H9 (cell line): Measurements from ENCODE around the gene NCAPG. TPM values are rescaled to one million over a fixed set of nuclear protein-coding genes. Genes with fewer than 3 reads are reported as not detected.
A peak's percentile ranks its signal among the peaks of the same experiment; 100 is the strongest.
"Not testable (repeated sequence)": the region's sequence is repeated elsewhere in the genome, so short reads cannot be mapped to it uniquely, and the experiment has no call there.

ENCODE experiments used
- DNase-seq: peaks from one replicate; pipeline ENCODE4 v3.0.0-alpha.2; 2017
- H2AFZ ChIP-seq: one replicate; pipeline ENCODE4 v1.6.1; 2013; ENCODE audit warnings: mild to moderate bottlenecking, low read length, control low read depth, moderate library complexity
- H2AK5ac ChIP-seq: 2 replicates; pipeline ENCODE4 v1.6.1; 2013; ENCODE audit warnings: low read length, control low read depth, mixed read lengths; ENCODE audit not compliant: insufficient read length
- H2BK120ac ChIP-seq: one replicate; pipeline ENCODE4 v1.6.1; 2013; ENCODE audit warnings: low read depth, mild to moderate bottlenecking, low read length, control low read depth, inconsistent platforms; ENCODE audit not compliant: poor library complexity, severe bottlenecking
- H2BK12ac ChIP-seq: 2 replicates; pipeline ENCODE4 v1.6.1; 2013; ENCODE audit warnings: low read length, control low read depth, mixed read lengths, low read depth; ENCODE audit not compliant: insufficient read length
- H2BK15ac ChIP-seq: 2 replicates; pipeline ENCODE4 v1.6.1; 2013; ENCODE audit warnings: low read depth, low read length, control low read depth
- H2BK20ac ChIP-seq: one replicate; pipeline ENCODE4 v1.6.1; 2013; ENCODE audit warnings: low read depth, mild to moderate bottlenecking, low read length, control low read depth, inconsistent platforms; ENCODE audit not compliant: poor library complexity, severe bottlenecking
- H2BK5ac ChIP-seq: 2 replicates; pipeline ENCODE4 v1.6.1; 2013; ENCODE audit warnings: low read length, control low read depth, mixed read lengths; ENCODE audit not compliant: insufficient read length
- H3K14ac ChIP-seq: 2 replicates; pipeline ENCODE4 v1.6.1; 2013; ENCODE audit warnings: low read length, control low read depth; ENCODE audit not compliant: insufficient read depth
- H3K18ac ChIP-seq: 2 replicates; pipeline ENCODE4 v1.6.1; 2013; ENCODE audit warnings: low read depth, mild to moderate bottlenecking, mixed read lengths, low read length, control low read depth; ENCODE audit not compliant: insufficient read length
- H3K23ac ChIP-seq: 2 replicates; pipeline ENCODE4 v1.6.1; 2013; ENCODE audit warnings: low read length, control low read depth, mixed read lengths, low read depth; ENCODE audit not compliant: insufficient read length
- H3K23me2 ChIP-seq: 2 replicates; pipeline ENCODE4 v1.6.1; 2013; ENCODE audit warnings: low read depth, mild to moderate bottlenecking, mixed read lengths, low read length, control low read depth; ENCODE audit not compliant: insufficient read length, poor library complexity, severe bottlenecking
- H3K27ac ChIP-seq: 2 replicates; pipeline ENCODE4 v1.5.1; 2013; ENCODE audit warnings: low read length, control low read depth, mixed read lengths, low read depth; ENCODE audit not compliant: insufficient read length
- H3K27me3 ChIP-seq: 2 replicates; pipeline ENCODE4 v1.6.1; 2013; ENCODE audit warnings: low read length, control low read depth, inconsistent platforms; ENCODE audit not compliant: insufficient read depth
- H3K4ac ChIP-seq: 2 replicates; pipeline ENCODE4 v1.6.1; 2013; ENCODE audit warnings: low read depth, mild to moderate bottlenecking, control low read depth, inconsistent platforms, low read length, moderate library complexity
- H3K4me1 ChIP-seq: 2 replicates; pipeline ENCODE4 v1.6.1; 2013; ENCODE audit warnings: low read length, control low read depth, inconsistent platforms; ENCODE audit not compliant: insufficient read depth
- H3K4me2 ChIP-seq: 2 replicates; pipeline ENCODE4 v1.6.1; 2013; ENCODE audit warnings: low read length, control low read depth, mixed read lengths; ENCODE audit not compliant: insufficient read length, insufficient read depth
- H3K56ac ChIP-seq: 2 replicates; pipeline ENCODE4 v1.6.1; 2013; ENCODE audit warnings: low read depth, mild to moderate bottlenecking, mixed read lengths, low read length, control low read depth; ENCODE audit not compliant: insufficient read length
- H3K79me1 ChIP-seq: 2 replicates; pipeline ENCODE4 v1.6.1; 2013; ENCODE audit warnings: low read depth, mild to moderate bottlenecking, moderate library complexity, low read length, control low read depth, inconsistent platforms; ENCODE audit not compliant: insufficient read depth, poor library complexity, severe bottlenecking
- H3K79me2 ChIP-seq: 2 replicates; pipeline ENCODE4 v1.6.1; 2013; ENCODE audit warnings: low read length, control low read depth, inconsistent platforms; ENCODE audit not compliant: insufficient read depth
- H3K9ac ChIP-seq: 2 replicates; pipeline ENCODE4 v1.6.1; 2013; ENCODE audit warnings: low read length, control low read depth, mixed read lengths; ENCODE audit not compliant: insufficient read length; ENCODE audit errors: extremely low read depth
- H3K9me3 ChIP-seq: one replicate; pipeline ENCODE4 v1.6.1; 2013; ENCODE audit warnings: low read depth, low read length, inconsistent platforms; ENCODE audit not compliant: control insufficient read depth
- H3T11ph ChIP-seq: one replicate; pipeline ENCODE4 v1.6.1; 2013; ENCODE audit warnings: mild to moderate bottlenecking, low read length, control low read depth, inconsistent platforms
- H4K20me1 ChIP-seq: one replicate; pipeline ENCODE4 v1.6.1; 2013; ENCODE audit not compliant: control insufficient read depth, insufficient read length, insufficient read depth
- H4K5ac ChIP-seq: 2 replicates; pipeline ENCODE4 v1.6.1; 2013; ENCODE audit warnings: low read depth, mild to moderate bottlenecking, mixed read lengths, low read length, control low read depth; ENCODE audit not compliant: insufficient read length
- H4K8ac ChIP-seq: replicated peaks from 2 replicates; pipeline ENCODE4 v1.6.1; 2013; ENCODE audit warnings: low read length, control low read depth, mixed read lengths, low read depth; ENCODE audit not compliant: insufficient read length
- H4K91ac ChIP-seq: 2 replicates; pipeline ENCODE4 v1.6.1; 2013; ENCODE audit warnings: low read depth, mild to moderate bottlenecking, moderate library complexity, mixed read lengths, low read length, control low read depth; ENCODE audit not compliant: insufficient read length
- H3K27ac Mint-ChIP-seq, 3 experiments: 2 replicates in 2 of 3; 3 replicates in 1 of 3; pipeline ENCODE4 v1.8.0; 2020 to 2021; ENCODE audit warnings: mixed read lengths in 3 of 3, mild to moderate bottlenecking in 1 of 3, moderate library complexity in 1 of 3
- H3K27me3 Mint-ChIP-seq: 2 replicates; pipeline ENCODE4 v1.8.0; 2021; ENCODE audit warnings: low read depth, mild to moderate bottlenecking, moderate library complexity, mixed read lengths
- H3K36me3 Mint-ChIP-seq, 3 experiments: 2 replicates in 2 of 3; 3 replicates in 1 of 3; pipeline ENCODE4 v1.8.0; 2020 to 2021; ENCODE audit warnings: low read depth in 3 of 3, mixed read lengths in 3 of 3; ENCODE audit not compliant: insufficient read depth in 1 of 3
- H3K4me1 Mint-ChIP-seq, 2 experiments: 2 replicates each; pipeline ENCODE4 v1.8.0; 2020; ENCODE audit warnings: mixed read lengths in 2 of 2
- H3K4me3 Mint-ChIP-seq, 2 experiments: 2 replicates in 1 of 2; 3 replicates in 1 of 2; pipeline ENCODE4 v1.8.0; 2020 to 2021; ENCODE audit warnings: mild to moderate bottlenecking in 2 of 2, mixed read lengths in 2 of 2, moderate library complexity in 1 of 2
- H3K9me3 Mint-ChIP-seq, 2 experiments: 2 replicates in 1 of 2; 3 replicates in 1 of 2; pipeline ENCODE4 v1.8.0; 2020; ENCODE audit warnings: mild to moderate bottlenecking in 2 of 2, mixed read lengths in 2 of 2, moderate library complexity in 1 of 2
- CTCF ChIP-seq: fragments of 200-600 bp; sonication (generic); conservative IDR thresholded peaks from 3 replicates; pipeline ENCODE4 v1.8.0; 2021; ENCODE audit warnings: antibody characterized with exemption, mild to moderate bottlenecking
- WGBS: extraction: QIAGEN DNeasy Blood & Tissue Kit; methylation state at CpG from one replicate; pipeline ENCODE4 v1.1.7; 2013; ENCODE audit warnings: missing lambda C conversion rate, low lambda C conversion rate, mixed read lengths; ENCODE audit not compliant: insufficient read length; ENCODE audit errors: extremely low coverage; 5-methylcytosine and 5-hydroxymethylcytosine counted together
- total RNA-seq: library from RNA; stranded (reverse); gene quantifications from 2 replicates; pipeline ENCODE4 v1.2.1, GENCODE V29; 2021

NCAPG gene
- total RNA-seq, 1 experiment from 2014 or later: 48.8 TPM

- no peak overlapping the region for H2BK120ac ChIP-seq
- no peaks in the 10 kb centered on the region for H3K4me1 Mint-ChIP-seq
- no peaks in the 10 kb centered on the region for H3K79me2 ChIP-seq
- H3K36me3 Mint-ChIP-seq: peaks cover 25 to 29% (median 26%) of the 10 kb centered on the region in 3 experiments
- no peaks in the 10 kb centered on the region for H3K79me1 ChIP-seq
- no peak overlapping the region for H2AK5ac ChIP-seq
- no peak overlapping the region for H2BK5ac ChIP-seq
- no peak overlapping the region for H3K9ac ChIP-seq
- no peak overlapping the region for H2AFZ ChIP-seq
- no peak overlapping the region for H3K4me3 Mint-ChIP-seq
- no peak overlapping the region for H3K4ac ChIP-seq
- no peaks in the 10 kb centered on the region for H3K9me3 ChIP-seq
- H4K5ac ChIP-seq: no peak overlapping the region
- DNase-seq: no peak
- no peaks in the 10 kb centered on the region for H3K27me3 ChIP-seq
- no peak overlapping the region for H2BK20ac ChIP-seq
- H2BK15ac ChIP-seq: no peak overlapping the region
- H3K23me2 ChIP-seq: no peaks in the 10 kb centered on the region
- no peak for TF ChIP-seq CTCF
- no peak overlapping the region for H3K56ac ChIP-seq
- no peaks in the 10 kb centered on the region for H3K4me1 ChIP-seq
- H3K9me3 Mint-ChIP-seq: peaks cover 19 to 22% of the 10 kb centered on the region in 2 experiments
- no peak overlapping the region for H3K4me2 ChIP-seq
- no peak overlapping the region for H3T11ph ChIP-seq
- no peak overlapping the region for H4K91ac ChIP-seq
- no peak overlapping the region for H3K18ac ChIP-seq
- no peaks in the 10 kb centered on the region for H4K20me1 ChIP-seq
- no peak overlapping the region for H3K27ac ChIP-seq
- H3K27ac Mint-ChIP-seq: peak overlapping the region in 1 of 3 experiments; percentile 57; a peak in 1 of 7 replicates
- WGBS: no CpG with 5 or more reads among the region's 5 CpGs
- no peak overlapping the region for H3K23ac ChIP-seq
- no peak overlapping the region for H3K14ac ChIP-seq
- no peak overlapping the region for H2BK12ac ChIP-seq
- no peaks in the 10 kb centered on the region for H3K27me3 Mint-ChIP-seq
- H4K8ac ChIP-seq: no peak overlapping the region
These were observed 49.1 kb downstream of the NCAPG start for GRCh38 chr4:17859793-17860406.

DNA sequence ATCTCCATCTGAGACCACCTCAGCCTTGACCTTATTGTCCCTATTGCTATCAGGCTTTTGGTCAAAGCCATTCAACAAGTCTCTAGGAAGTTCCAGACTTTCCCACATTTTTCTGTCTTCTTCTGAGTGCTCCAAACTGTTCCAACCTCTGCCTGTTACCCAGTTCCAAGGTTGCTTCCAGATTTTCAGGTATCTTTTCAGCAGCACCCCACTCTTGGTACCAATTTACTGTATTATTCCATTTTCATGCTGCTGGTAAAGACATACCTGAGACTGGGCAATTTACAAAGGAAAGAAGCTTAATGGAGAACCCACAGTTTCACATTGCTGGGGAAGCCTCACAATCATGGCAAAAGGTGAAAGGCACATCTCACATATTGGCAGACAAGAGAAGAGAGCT, 51.1 kb downstream of the NCAPG start:
- not testable (repeated sequence) for H3K23me2 ChIP-seq, H2BK15ac ChIP-seq, H3K4me1 ChIP-seq, H4K5ac ChIP-seq, H4K20me1 ChIP-seq, H3K79me1 ChIP-seq, H3K27me3 ChIP-seq, H2BK12ac ChIP-seq, H2AK5ac ChIP-seq, H3T11ph ChIP-seq, H3K4me3 Mint-ChIP-seq, H2AFZ ChIP-seq, H3K79me2 ChIP-seq, H3K4ac ChIP-seq, H3K27ac Mint-ChIP-seq, H2BK120ac ChIP-seq, H3K9ac ChIP-seq, H3K27me3 Mint-ChIP-seq, H3K56ac ChIP-seq, H3K14ac ChIP-seq, H4K8ac ChIP-seq, H4K91ac ChIP-seq, H2BK5ac ChIP-seq, DNase-seq, H3K18ac ChIP-seq, H3K4me2 ChIP-seq, H3K4me1 Mint-ChIP-seq, H3K23ac ChIP-seq, H3K27ac ChIP-seq, H3K9me3 ChIP-seq, H2BK20ac ChIP-seq
- Mint-ChIP-seq H3K36me3 (peaks cover 25 to 29% (median 26%) of the 10 kb centered on the region in 3 experiments), H3K9me3 (peaks cover 19 to 22% of the 10 kb centered on the region in 2 experiments)
